Measurements from ENCODE around the gene PRRC2B.
"Not testable (repeated sequence)": the region's sequence is repeated elsewhere in the genome, so short reads cannot be mapped to it uniquely, and the experiment has no call there.

PRRC2B gene

GRCh38 chr9:131393622-131394463 is at the start of gene PRRC2B:
Gene PRRC2B, plus strand, starts transcription at chr9:131394086. Its CDS starts 36,059 bp downstream, at chr9:131430145.
- DNase-seq = peak; percentile 63

- DNase-seq = not testable (repeated sequence)
Measured at GRCh38 chr9:131344931-131345535, 48.9 kb upstream of the PRRC2B start.

GRCh38 chr9:131346559-131346958 is 47.3 kb upstream of the PRRC2B start:
- DNase-seq = no peak

- DNase-seq = no peak
Measured at GRCh38 chr9:131347376-131348020, 46.4 kb upstream of the PRRC2B start.

- DNase-seq = no peak
Measured at GRCh38 chr9:131348631-131349521, 45.0 kb upstream of the PRRC2B start.

- no peak for DNase-seq
Measured at GRCh38 chr9:131349522-131349880, 44.4 kb upstream of the PRRC2B start.

GRCh38 chr9:131349881-131350563 is 43.9 kb upstream of the PRRC2B start:
- peak; percentile 74 for DNase-seq

GRCh38 chr9:131356479-131356878 is 37.4 kb upstream of the PRRC2B start:
- not testable (repeated sequence) for DNase-seq

GRCh38 chr9:131358556-131358955 is 35.3 kb upstream of the PRRC2B start:
- no peak for DNase-seq

GRCh38 chr9:131361202-131361833 is 32.6 kb upstream of the PRRC2B start:
- DNase-seq = peak; percentile 93

- DNase-seq = no peak
Measured at GRCh38 chr9:131365546-131365945, 28.3 kb upstream of the PRRC2B start.

GRCh38 chr9:131366761-131367401 is 27.0 kb upstream of the PRRC2B start:
- no peak for DNase-seq

GRCh38 chr9:131367450-131367849 is 26.4 kb upstream of the PRRC2B start:
- no peak for DNase-seq

- no peak for DNase-seq
Measured at GRCh38 chr9:131370638-131371037, 23.2 kb upstream of the PRRC2B start.

GRCh38 chr9:131372599-131372973 is 21.3 kb upstream of the PRRC2B start:
- peak; percentile 29 for DNase-seq

GRCh38 chr9:131374638-131375037 is 19.2 kb upstream of the PRRC2B start:
- DNase-seq = not testable (repeated sequence)

GRCh38 chr9:131379056-131379455 is 14.8 kb upstream of the PRRC2B start:
- no peak for DNase-seq

GRCh38 chr9:131382850-131383729 is 10.8 kb upstream of the PRRC2B start:
- peak; percentile 76 for DNase-seq

- no peak for DNase-seq
Measured at GRCh38 chr9:131385296-131385695, 8.6 kb upstream of the PRRC2B start.

- no peak for DNase-seq
Measured at GRCh38 chr9:131386281-131386680, 7.6 kb upstream of the PRRC2B start.

Measured in DMS79 (cell line).